Loucy (cell line): Measurements from ENCODE around the gene LUZP1.
"Not testable (repeated sequence)": the region's sequence is repeated elsewhere in the genome, so short reads cannot be mapped to it uniquely, and the experiment has no call there.

Experiments
- H2AFZ ChIP-seq: fragments of 200-600 bp; sonication (generic); 2 replicates; pipeline ENCODE4 v1.6.0; 2016; ENCODE audit warnings: antibody characterized with exemption, mild to moderate bottlenecking, low read length, moderate library complexity
- H3F3A ChIP-seq: fragments of 200-600 bp; 2 replicates; pipeline ENCODE4 v1.6.0; 2016; ENCODE audit warnings: antibody characterized with exemption, low read depth, mild to moderate bottlenecking
- H3K27me3 ChIP-seq: fragments of 200-600 bp; sonication (generic); 2 replicates; pipeline ENCODE4 v1.6.1; 2014; ENCODE audit warnings: low read length, mild to moderate bottlenecking; ENCODE audit not compliant: insufficient read depth, poor library complexity, severe bottlenecking
- H3K36me3 ChIP-seq: fragments of 200-600 bp; sonication (generic); 2 replicates; pipeline ENCODE4 v1.6.1; 2016; ENCODE audit warnings: low read length; ENCODE audit not compliant: insufficient read depth
- H3K4me1 ChIP-seq: fragments of 200-600 bp; sonication (generic); 2 replicates; pipeline ENCODE4 v1.5.1; 2014; ENCODE audit warnings: low read length, mild to moderate bottlenecking; ENCODE audit not compliant: insufficient read depth, poor library complexity, severe bottlenecking
- H3K4me2 ChIP-seq: fragments of 200-600 bp; sonication (generic); 2 replicates; pipeline ENCODE4 v1.6.0; 2014; ENCODE audit warnings: antibody characterized with exemption, low read length, low read depth, mild to moderate bottlenecking; ENCODE audit not compliant: poor library complexity, severe bottlenecking
- H3K4me3 ChIP-seq: fragments of 200-600 bp; sonication (generic); 2 replicates; pipeline ENCODE4 v1.5.1; 2014; ENCODE audit warnings: low read length, mild to moderate bottlenecking, mixed read lengths; ENCODE audit not compliant: poor library complexity, severe bottlenecking
- H3K79me2 ChIP-seq: fragments of 200-600 bp; sonication (generic); 2 replicates; pipeline ENCODE4 v1.6.1; 2014; ENCODE audit warnings: low read length; ENCODE audit not compliant: insufficient read depth
- H3K9ac ChIP-seq: fragments of 200-600 bp; sonication (generic); 2 replicates; pipeline ENCODE4 v1.6.0; 2014; ENCODE audit warnings: mild to moderate bottlenecking, low read depth, low read length, moderate library complexity; ENCODE audit not compliant: poor library complexity, severe bottlenecking
- H3K9me2 ChIP-seq: fragments of 200-600 bp; sonication (generic); replicated peaks from 2 replicates; pipeline ENCODE4 v1.6.1; 2016; ENCODE audit warnings: low read depth, low read length, mixed read lengths
- H3K9me3 ChIP-seq: fragments of 200-600 bp; sonication (generic); 2 replicates; pipeline ENCODE4 v1.6.1; 2014; ENCODE audit warnings: mild to moderate bottlenecking, antibody characterized with exemption, low read length, low read depth; ENCODE audit not compliant: insufficient read depth
- H4K20me1 ChIP-seq: fragments of 200-600 bp; sonication (generic); 2 replicates; pipeline ENCODE4 v1.6.0; 2014; ENCODE audit warnings: antibody characterized with exemption, low read length, mild to moderate bottlenecking; ENCODE audit not compliant: insufficient read depth, poor library complexity, severe bottlenecking
- EZH2phosphoT487 ChIP-seq: fragments of 200-600 bp; IDR thresholded peaks from 2 replicates; pipeline ENCODE4 v1.6.1; 2018; ENCODE audit warnings: antibody characterized with exemption, mild to moderate bottlenecking, moderate library complexity, borderline replicate concordance
- TF ChIP-seq, protein P1 (sequence below): fragments of 200-600 bp; sonication (generic); conservative IDR thresholded peaks from 2 replicates; pipeline ENCODE4 v1.5.1; 2014; ENCODE audit warnings: mild to moderate bottlenecking, antibody characterized with exemption, low read length

Gene LUZP1

DNA sequence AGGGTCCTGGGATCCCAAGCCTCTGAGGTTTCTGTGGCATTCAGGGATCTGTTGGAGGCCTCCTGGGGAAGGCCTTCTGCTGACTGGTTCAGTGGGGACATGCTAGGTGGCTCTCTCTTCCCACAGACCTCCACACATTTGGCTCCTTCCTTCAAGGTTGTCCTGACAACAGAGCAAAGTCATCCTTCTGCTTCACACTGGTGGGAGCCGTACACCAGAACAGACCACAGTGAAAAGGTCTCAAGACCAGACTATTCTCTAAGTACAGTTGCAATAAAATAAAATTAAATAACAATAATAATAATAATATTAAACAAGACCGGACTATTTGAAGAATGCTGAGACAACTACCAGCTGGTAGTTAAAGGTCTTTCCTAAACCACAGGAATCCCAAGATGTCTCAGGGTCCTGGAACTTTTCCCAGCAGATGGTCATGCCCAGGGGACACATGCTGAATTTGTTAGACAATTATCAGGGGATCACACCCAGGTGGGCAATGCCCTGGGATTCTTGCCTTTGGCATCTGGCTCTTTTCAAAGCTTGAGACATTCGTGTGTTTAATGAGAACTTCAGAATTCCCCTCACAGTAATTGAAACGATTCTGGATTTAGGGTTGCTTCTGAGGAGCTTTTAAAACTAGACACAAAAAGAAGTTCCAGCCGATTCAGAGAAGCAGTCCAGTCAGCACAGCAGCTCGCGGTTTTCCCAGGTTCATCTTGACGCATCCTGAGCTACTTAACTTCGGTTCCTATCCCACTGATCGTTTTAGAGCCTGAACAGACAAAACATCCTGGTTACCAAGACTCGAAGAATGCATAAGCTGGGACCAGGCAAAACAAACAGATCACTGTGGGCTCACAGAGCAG lies 25.7 kb upstream of the LUZP1 start:
- no peaks in the 10 kb centered on the region for H3K27me3 ChIP-seq
- TF ChIP-seq EZH2phosphoT487 = no peak
- H3K4me1 ChIP-seq = no peaks in the 10 kb centered on the region
- no peaks in the 10 kb centered on the region for H3K79me2 ChIP-seq
- no peaks in the 10 kb centered on the region for H3K9me3 ChIP-seq
- no peaks in the 10 kb centered on the region for H4K20me1 ChIP-seq
- H3F3A ChIP-seq = no peaks in the 10 kb centered on the region
- no peaks in the 10 kb centered on the region for H3K36me3 ChIP-seq
- no peak overlapping the region for H3K9ac ChIP-seq
- no peaks in the 10 kb centered on the region for H3K9me2 ChIP-seq
- no peak overlapping the region for H3K4me3 ChIP-seq
- no peak overlapping the region for H3K4me2 ChIP-seq
- no peak overlapping the region for H2AFZ ChIP-seq

DNA sequence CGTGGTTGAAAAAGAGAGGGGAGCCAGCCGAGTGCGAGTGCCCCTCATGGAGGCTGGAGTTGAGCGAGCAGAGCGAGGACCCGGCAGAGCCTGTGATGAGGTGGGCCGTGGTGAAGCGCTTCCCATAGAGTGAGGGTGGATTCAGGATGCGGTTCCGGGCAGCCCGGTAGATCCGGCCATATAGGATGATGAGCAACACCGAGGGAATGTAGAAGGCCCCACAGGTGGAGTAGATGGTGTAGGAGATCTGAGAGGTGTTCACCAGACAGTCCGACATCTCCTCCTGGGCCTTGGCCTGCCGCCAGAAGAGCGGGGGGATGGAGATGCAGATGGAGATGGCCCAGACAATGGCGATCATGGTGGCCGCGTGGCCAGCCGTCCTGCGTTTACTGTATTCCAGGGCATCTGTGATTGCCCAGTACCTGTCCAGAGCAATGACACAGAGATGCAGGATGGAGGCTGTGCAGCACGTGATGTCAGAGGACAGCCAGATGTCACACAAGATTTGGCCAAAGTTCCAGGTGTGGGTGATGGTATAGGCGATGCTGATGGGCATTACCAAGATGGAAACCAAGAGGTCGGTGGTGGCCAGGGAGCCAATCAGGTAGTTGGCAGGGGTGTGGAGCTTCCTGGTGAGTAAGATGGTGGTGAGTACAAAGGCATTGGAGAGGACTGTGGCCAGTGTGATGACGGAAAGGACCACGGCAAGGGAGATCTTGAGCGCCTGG lies 24.9 kb upstream of the LUZP1 start:
- H3K9me2 ChIP-seq = no peaks in the 10 kb centered on the region
- H3K4me2 ChIP-seq = no peak overlapping the region
- H3K79me2 ChIP-seq = no peaks in the 10 kb centered on the region
- no peak overlapping the region for H3K9ac ChIP-seq
- no peak overlapping the region for H3K4me3 ChIP-seq
- H3K27me3 ChIP-seq = no peaks in the 10 kb centered on the region
- no peak overlapping the region for H2AFZ ChIP-seq
- TF ChIP-seq EZH2phosphoT487 = no peak
- TF ChIP-seq, protein P1, sequence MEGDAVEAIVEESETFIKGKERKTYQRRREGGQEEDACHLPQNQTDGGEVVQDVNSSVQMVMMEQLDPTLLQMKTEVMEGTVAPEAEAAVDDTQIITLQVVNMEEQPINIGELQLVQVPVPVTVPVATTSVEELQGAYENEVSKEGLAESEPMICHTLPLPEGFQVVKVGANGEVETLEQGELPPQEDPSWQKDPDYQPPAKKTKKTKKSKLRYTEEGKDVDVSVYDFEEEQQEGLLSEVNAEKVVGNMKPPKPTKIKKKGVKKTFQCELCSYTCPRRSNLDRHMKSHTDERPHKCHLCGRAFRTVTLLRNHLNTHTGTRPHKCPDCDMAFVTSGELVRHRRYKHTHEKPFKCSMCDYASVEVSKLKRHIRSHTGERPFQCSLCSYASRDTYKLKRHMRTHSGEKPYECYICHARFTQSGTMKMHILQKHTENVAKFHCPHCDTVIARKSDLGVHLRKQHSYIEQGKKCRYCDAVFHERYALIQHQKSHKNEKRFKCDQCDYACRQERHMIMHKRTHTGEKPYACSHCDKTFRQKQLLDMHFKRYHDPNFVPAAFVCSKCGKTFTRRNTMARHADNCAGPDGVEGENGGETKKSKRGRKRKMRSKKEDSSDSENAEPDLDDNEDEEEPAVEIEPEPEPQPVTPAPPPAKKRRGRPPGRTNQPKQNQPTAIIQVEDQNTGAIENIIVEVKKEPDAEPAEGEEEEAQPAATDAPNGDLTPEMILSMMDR = no peak
- H4K20me1 ChIP-seq = no peaks in the 10 kb centered on the region
- no peaks in the 10 kb centered on the region for H3K9me3 ChIP-seq
- H3F3A ChIP-seq = no peaks in the 10 kb centered on the region
- H3K36me3 ChIP-seq = no peaks in the 10 kb centered on the region
- no peaks in the 10 kb centered on the region for H3K4me1 ChIP-seq

DNA sequence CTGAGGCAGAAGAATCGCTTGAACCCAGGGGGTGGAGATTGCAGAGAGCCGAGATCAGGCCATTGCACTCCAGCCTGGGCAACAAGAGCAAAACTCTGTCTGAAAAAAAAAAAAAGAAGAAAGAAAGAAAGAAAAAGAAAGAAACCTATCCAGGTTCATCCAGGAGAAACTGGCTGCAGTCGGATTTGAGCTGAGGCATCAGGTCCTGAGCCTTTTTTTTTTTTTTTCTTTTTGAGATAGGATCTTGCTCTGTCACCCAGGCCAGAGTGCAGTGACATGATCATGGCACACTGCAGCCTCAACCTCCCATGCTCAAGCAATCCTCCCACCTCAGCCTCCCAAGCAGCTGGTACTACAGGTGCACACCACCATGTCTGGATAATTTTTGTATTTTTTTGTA lies 22.5 kb upstream of the LUZP1 start:
- TF ChIP-seq EZH2phosphoT487 = no peak
- TF ChIP-seq, protein P1 = no peak
- H3K4me3 ChIP-seq = no peak overlapping the region
- no peaks in the 10 kb centered on the region for H3K36me3 ChIP-seq
- no peak overlapping the region for H3K4me2 ChIP-seq
- no peaks in the 10 kb centered on the region for H3K27me3 ChIP-seq
- H3K9me3 ChIP-seq = no peaks in the 10 kb centered on the region
- no peak overlapping the region for H3K9ac ChIP-seq
- no peak overlapping the region for H2AFZ ChIP-seq
- H4K20me1 ChIP-seq = no peaks in the 10 kb centered on the region
- H3K79me2 ChIP-seq = no peaks in the 10 kb centered on the region
- H3F3A ChIP-seq = no peaks in the 10 kb centered on the region
- H3K9me2 ChIP-seq = no peaks in the 10 kb centered on the region
- no peaks in the 10 kb centered on the region for H3K4me1 ChIP-seq

DNA sequence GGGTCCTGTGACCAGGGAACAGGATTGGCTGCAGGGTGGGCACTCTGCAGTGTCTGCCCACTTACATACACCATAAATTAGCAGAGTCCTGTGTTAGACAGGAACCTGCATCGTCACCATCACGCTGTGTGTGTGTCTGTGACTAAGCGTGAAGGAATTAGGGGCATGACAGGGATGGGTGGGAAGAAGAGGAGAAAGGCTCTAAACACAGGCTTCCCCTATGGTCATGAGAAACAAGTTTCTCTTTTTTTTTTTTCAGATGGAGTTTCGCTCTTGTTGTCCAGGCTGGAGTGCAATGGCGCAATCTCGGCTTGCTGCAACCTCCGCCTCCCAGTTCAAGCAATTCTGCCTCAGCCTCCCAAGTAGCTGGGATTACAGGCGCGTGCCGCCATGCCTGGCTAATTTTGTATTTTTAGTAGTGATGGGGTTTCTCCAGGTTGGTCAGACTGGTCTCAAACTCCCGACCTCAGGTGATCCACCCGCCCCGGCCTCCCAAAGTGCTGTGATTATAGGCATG lies 20.3 kb upstream of the LUZP1 start:
- not testable (repeated sequence) for H3K9me3 ChIP-seq, H3K9ac ChIP-seq, H3K79me2 ChIP-seq, H2AFZ ChIP-seq, H3K4me1 ChIP-seq, H3F3A ChIP-seq, H4K20me1 ChIP-seq, H3K4me2 ChIP-seq, H3K27me3 ChIP-seq, H3K9me2 ChIP-seq, H3K4me3 ChIP-seq, H3K36me3 ChIP-seq
